Right ventricle myocardium inferior (tissue), 1 donor: ENCODE measurements around the gene HBM. TPM values are rescaled to one million over a fixed set of nuclear protein-coding genes. Genes with fewer than 3 reads are reported as not detected.
"Not testable (repeated sequence)": the region's sequence is repeated elsewhere in the genome, so short reads cannot be mapped to it uniquely, and the experiment has no call there.

ENCODE experiments used
- ATAC-seq: fragments of 200-7000 bp; cut with Tn5 transposase; one replicate; pipeline ENCODE4 v1.9.1; 2020; ENCODE audit warnings: mild to moderate bottlenecking, moderate library complexity
- DNase-seq: peaks from one replicate; pipeline ENCODE4 v3.0.0; 2021; ENCODE audit errors: missing footprints
- intact Hi-C: fragments of 100-400 bp; cut with DNase I; formaldehyde crosslinking; loops from one replicate; pipeline ENCODE4 v1.11.0; 2022
- total RNA-seq: library from RNA; stranded (reverse); fragmentation: NEBNext Ultra II Directional; extraction: Animal tissue kit (Norgen Biotek cat#: 25700); gene quantifications from one replicate; pipeline ENCODE4 v1.2.1, GENCODE V29; 2021
- donor health status: DM: no; HTN: yes; CAD: no; lungs with severe emphysema.

The HBM gene
- total RNA-seq, 1 donor from 2014 or later: not detected

DNA sequence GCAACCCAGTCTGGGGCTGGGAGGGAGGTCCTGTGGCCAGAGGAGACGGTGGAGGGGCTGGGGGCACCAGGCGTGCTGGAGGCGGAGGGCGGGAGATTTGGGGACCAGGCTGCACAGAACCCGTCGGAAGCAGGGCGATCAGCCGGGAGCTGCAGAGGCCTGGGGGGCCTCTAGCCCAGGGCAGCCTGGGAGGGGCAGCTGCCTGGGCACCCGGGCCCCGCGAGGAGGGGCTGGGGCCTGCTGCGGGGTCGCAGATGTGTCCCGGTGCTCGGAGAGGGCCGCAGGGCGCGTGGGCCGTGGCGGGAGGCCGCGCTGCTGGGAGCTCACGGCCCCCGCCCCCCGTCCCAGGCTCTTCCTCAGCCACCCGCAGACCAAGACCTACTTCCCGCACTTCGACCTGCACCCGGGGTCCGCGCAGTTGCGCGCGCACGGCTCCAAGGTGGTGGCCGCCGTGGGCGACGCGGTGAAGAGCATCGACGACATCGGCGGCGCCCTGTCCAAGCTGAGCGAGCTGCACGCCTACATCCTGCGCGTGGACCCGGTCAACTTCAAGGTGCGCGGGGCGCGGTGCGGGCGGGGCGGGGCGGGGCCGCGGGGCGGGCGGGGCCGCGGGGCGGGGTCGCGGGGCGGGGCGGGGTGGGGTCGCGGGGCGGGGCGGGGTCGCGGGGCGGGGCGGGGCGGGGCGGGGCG is 1.5 kb upstream of the HBM start:
- ATAC-seq, intact Hi-C loops, DNase-seq: not testable (repeated sequence)

DNA sequence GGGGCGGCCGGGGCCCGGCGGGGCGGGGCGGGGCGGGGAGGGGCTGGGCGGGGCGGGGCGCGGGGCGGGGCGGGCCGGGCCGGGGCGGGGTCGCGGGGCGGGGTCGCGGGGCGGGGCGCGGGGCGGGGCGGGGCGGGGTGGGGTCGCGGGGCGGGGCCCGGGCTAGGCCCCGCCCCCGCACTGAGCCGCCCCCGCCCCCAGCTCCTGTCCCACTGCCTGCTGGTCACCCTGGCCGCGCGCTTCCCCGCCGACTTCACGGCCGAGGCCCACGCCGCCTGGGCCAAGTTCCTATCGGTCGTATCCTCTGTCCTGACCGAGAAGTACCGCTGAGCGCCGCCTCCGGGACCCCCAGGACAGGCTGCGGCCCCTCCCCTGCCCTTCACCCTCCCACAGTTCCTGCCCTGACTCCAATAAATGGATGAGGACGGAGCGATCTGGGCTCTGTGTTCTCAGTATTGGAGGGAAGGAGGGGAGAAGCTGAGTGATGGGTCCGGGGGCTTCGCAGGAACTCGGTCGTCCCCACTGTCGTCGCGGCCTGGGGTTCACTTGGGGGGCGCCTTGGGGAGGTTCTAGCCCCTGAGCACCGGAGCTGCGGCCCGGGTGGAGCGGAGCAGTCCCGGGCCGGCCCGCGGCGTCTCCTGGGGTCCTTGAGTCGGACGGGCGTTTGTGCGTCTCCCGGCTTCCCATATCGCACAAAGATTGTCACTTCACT is 795 bp upstream of the HBM start:
- intact Hi-C loops: no loop called here
- ATAC-seq (no peak), DNase-seq (no peak)

DNA sequence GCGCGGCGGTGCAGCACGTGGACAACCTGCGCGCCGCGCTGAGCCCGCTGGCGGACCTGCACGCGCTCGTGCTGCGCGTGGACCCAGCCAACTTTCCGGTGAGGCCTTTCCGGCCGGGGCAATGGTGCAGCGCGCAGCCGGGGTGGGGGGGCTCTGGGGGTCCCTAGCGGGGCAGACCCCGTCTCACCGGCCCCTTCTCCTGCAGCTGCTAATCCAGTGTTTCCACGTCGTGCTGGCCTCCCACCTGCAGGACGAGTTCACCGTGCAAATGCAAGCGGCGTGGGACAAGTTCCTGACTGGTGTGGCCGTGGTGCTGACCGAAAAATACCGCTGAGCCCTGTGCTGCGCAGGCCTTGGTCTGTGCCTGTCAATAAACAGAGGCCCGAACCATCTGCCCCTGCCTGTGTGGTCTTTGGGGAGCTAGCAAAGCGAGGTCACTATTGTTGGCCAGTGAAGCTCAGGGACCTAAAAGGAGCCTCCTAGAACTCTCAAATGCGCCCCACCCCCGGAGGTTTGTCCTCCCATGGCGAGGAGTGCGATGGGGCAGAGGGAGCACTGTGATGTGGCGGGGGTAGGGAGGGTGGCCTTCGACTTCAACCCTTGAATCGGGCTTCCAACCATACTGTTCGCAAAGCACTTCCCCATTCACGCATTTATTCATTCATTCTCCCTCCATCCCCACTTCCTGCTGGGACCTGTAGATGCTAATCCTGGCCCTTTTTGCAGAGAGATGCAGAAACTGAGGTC is 770 bp downstream of the HBM start:
- ATAC-seq (no peak), DNase-seq (no peak)
- intact Hi-C loops: no loop called here

DNA sequence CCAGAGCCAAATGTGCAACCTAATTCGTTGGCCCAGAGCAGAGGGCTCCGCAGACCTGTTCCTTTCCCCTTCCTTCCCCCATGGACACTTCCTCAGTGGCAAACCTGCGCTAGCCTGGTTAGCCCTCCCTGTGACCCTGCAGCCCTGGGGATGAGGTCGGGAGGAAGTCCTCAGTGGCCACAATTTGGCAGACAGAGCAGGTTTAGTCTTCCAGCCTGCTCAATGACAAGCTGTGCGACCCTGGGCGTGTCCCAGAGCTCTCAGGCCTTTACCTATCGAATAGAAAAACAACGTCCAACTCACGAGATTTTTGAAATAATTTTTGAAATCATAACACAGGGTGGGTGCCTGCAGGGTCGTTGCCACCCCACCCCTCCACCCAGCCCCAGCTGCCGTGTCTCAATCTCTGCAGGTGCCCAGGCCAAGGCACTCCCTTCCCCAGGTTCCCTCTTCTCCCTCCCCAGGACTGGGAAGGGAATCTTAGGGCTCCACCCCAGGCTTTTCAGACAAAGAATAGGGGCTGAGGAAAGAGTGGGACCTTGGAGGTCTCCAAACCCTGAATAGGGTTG is 1.4 kb downstream of the HBM start:
- intact Hi-C loops: no loop called here
- DNase-seq: no peak

DNA sequence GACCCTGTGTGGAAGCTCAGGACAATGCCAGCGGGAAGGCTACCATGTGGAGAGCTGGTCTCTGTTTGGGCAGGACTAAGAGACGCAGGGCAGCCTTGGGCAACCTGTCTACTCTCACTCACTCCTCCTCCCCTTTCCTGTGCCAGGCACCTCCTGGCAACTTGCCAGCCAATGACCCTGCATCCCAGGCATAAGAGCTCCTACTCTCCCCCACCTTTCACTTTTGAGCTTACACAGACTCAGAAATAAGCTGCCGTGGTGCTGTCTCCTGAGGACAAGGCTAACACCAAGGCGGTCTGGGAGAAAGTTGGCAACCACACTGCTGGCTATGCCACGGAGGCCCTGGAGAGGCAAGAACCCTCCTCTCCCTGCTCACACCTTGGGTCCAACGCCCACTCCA is 2.6 kb downstream of the HBM start:
- no peak for DNase-seq
- ATAC-seq: no peak
- intact Hi-C loops: no loop called here

More for the DNA sequence above, 1.4 kb downstream of the HBM start:
- ATAC-seq: no peak

DNA sequence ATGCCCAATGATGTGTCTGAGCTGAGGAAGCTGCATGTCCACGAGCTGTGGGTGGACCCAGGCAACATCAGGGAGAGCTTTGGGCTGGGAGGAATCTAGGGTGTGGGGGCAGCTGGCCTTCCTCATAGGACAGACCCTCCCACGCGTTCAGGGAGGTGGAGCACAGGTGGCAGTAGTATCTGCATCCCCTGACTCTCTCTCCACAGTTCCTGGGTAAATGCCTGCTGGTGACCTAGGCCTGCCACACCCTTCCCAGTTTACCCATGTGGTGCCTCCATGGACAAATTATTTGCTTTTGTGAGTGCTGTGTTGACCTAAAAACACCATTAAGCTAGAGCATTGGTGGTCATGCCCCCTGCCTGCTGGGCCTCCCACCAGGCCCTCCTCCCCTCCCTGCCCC is 3.2 kb downstream of the HBM start:
- ATAC-seq (no peak), DNase-seq (no peak)
- intact Hi-C loops: no loop called here

DNA sequence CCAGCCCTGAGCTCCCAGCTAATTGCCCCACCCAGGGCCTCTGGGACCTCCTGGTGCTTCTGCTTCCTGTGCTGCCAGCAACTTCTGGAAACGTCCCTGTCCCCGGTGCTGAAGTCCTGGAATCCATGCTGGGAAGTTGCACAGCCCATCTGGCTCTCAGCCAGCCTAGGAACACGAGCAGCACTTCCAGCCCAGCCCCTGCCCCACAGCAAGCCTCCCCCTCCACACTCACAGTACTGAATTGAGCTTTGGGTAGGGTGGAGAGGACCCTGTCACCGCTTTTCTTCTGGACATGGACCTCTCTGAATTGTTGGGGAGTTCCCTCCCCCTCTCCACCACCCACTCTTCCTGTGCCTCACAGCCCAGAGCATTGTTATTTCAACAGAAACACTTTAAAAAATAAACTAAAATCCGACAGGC is 4.3 kb downstream of the HBM start:
- ATAC-seq, DNase-seq, intact Hi-C loops: not testable (repeated sequence)

DNA sequence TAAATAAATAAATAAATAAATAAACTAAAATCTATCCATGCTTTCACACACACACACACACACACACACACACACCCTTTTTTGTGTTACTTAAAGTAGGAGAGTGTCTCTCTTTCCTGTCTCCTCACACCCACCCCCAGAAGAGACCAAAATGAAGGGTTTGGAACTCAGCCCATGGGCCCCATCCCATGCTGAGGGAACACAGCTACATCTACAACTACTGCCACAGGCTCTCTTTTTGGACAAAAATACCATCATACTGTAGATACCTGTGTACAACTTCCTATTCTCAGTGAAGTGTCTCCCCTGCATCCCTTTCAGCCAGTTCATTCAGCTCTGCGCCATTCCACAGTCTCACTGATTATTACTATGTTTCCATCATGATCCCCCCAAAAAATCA is 5.0 kb downstream of the HBM start:
- intact Hi-C loops: no loop called here
- ATAC-seq (no peak), DNase-seq (no peak)

DNA sequence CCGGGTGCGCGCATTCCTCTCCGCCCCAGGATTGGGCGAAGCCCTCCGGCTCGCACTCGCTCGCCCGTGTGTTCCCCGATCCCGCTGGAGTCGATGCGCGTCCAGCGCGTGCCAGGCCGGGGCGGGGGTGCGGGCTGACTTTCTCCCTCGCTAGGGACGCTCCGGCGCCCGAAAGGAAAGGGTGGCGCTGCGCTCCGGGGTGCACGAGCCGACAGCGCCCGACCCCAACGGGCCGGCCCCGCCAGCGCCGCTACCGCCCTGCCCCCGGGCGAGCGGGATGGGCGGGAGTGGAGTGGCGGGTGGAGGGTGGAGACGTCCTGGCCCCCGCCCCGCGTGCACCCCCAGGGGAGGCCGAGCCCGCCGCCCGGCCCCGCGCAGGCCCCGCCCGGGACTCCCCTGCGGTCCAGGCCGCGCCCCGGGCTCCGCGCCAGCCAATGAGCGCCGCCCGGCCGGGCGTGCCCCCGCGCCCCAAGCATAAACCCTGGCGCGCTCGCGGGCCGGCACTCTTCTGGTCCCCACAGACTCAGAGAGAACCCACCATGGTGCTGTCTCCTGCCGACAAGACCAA is 6.7 kb downstream of the HBM start, which contains the start of gene HBA2:
TSS of gene HBA2 (plus strand) at position 503 of the 568 bp plus-strand sequence. CDS start at position 540, 37 bp downstream.
- intact Hi-C loops, ATAC-seq, DNase-seq: not testable (repeated sequence)

DNA sequence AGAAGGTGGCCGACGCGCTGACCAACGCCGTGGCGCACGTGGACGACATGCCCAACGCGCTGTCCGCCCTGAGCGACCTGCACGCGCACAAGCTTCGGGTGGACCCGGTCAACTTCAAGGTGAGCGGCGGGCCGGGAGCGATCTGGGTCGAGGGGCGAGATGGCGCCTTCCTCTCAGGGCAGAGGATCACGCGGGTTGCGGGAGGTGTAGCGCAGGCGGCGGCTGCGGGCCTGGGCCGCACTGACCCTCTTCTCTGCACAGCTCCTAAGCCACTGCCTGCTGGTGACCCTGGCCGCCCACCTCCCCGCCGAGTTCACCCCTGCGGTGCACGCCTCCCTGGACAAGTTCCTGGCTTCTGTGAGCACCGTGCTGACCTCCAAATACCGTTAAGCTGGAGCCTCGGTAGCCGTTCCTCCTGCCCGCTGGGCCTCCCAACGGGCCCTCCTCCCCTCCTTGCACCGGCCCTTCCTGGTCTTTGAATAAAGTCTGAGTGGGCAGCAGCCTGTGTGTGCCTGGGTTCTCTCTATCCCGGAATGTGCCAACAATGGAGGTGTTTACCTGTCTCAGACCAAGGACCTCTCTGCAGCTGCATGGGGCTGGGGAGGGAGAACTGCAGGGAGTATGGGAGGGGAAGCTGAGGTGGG is 7.6 kb downstream of the HBM start:
- DNase-seq, intact Hi-C loops, ATAC-seq: not testable (repeated sequence)

DNA sequence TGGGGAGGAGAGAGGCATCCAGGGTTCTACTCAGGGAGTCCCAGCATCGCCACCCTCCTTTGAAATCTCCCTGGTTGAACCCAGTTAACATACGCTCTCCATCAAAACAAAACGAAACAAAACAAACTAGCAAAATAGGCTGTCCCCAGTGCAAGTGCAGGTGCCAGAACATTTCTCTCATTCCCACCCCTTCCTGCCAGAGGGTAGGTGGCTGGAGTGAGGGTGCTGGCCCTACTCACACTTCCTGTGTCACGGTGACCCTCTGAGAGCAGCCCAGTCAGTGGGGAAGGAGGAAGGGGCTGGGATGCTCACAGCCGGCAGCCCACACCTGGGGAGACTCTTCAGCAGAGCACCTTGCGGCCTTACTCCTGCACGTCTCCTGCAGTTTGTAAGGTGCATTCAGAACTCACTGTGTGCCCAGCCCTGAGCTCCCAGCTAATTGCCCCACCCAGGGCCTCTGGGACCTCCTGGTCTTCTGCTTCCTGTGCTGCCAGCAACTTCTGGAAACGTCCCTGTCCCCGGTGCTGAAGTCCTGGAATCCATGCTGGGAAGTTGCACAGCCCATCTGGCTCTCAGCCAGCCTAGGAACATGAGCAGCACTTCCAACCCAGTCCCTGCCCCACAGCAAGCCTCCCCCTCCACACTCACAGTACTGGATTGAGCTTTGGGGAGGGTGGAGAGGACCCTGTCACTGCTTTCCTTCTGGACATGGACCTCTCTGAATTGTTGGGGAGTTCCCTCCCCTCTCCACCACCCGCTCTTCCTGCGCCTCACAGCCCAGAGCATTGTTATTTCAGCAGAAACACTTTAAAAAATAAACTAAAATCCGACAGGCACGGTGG is 8.4 kb downstream of the HBM start:
- DNase-seq, intact Hi-C loops, ATAC-seq: not testable (repeated sequence)

DNA sequence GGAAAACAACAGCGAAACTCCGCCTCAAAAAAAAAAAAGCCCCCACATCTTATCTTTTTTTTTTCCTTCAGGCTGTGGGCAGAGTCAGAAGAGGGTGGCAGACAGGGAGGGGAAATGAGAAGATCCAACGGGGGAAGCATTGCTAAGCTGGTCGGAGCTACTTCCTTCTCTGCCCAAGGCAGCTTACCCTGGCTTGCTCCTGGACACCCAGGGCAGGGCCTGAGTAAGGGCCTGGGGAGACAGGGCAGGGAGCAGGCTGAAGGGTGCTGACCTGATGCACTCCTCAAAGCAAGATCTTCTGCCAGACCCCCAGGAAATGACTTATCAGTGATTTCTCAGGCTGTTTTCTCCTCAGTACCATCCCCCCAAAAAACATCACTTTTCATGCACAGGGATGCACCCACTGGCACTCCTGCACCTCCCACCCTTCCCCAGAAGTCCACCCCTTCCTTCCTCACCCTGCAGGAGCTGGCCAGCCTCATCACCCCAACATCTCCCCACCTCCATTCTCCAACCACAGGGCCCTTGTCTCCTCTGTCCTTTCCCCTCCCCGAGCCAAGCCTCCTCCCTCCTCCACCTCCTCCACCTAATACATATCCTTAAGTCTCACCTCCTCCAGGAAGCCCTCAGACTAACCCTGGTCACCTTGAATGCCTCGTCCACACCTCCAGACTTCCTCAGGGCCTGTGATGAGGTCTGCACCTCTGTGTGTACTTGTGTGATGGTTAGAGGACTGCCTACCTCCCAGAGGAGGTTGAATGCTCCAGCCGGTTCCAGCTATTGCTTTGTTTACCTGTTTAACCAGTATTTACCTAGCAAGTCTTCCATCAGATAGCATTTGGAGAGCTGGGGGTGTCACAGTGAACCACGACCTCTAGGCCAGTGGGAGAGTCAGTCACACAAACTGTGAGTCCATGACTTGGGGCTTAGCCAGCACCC is 9.5 kb downstream of the HBM start:
- ATAC-seq: no peak
- intact Hi-C loops: no loop called here

DNA sequence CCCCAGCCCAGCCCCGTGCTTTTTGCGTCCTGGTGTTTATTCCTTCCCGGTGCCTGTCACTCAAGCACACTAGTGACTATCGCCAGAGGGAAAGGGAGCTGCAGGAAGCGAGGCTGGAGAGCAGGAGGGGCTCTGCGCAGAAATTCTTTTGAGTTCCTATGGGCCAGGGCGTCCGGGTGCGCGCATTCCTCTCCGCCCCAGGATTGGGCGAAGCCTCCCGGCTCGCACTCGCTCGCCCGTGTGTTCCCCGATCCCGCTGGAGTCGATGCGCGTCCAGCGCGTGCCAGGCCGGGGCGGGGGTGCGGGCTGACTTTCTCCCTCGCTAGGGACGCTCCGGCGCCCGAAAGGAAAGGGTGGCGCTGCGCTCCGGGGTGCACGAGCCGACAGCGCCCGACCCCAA is 10.2 kb downstream of the HBM start:
- DNase-seq, intact Hi-C loops, ATAC-seq: not testable (repeated sequence)

More for the DNA sequence above, 9.5 kb downstream of the HBM start:
- no peak for DNase-seq

DNA sequence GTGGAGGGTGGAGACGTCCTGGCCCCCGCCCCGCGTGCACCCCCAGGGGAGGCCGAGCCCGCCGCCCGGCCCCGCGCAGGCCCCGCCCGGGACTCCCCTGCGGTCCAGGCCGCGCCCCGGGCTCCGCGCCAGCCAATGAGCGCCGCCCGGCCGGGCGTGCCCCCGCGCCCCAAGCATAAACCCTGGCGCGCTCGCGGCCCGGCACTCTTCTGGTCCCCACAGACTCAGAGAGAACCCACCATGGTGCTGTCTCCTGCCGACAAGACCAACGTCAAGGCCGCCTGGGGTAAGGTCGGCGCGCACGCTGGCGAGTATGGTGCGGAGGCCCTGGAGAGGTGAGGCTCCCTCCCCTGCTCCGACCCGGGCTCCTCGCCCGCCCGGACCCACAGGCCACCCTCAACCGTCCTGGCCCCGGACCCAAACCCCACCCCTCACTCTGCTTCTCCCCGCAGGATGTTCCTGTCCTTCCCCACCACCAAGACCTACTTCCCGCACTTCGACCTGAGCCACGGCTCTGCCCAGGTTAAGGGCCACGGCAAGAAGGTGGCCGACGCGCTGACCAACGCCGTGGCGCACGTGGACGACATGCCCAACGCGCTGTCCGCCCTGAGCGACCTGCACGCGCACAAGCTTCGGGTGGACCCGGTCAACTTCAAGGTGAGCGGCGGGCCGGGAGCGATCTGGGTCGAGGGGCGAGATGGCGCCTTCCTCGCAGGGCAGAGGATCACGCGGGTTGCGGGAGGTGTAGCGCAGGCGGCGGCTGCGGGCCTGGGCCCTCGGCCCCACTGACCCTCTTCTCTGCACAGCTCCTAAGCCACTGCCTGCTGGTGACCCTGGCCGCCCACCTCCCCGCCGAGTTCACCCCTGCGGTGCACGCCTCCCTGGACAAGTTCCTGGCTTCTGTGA is 11.0 kb downstream of the HBM start, which contains the start of gene HBA1:
TSS of gene HBA1 (plus strand) at position 204 of the 906 bp plus-strand sequence. CDS start at position 241, 37 bp downstream.
- ATAC-seq, DNase-seq, intact Hi-C loops: not testable (repeated sequence)

DNA sequence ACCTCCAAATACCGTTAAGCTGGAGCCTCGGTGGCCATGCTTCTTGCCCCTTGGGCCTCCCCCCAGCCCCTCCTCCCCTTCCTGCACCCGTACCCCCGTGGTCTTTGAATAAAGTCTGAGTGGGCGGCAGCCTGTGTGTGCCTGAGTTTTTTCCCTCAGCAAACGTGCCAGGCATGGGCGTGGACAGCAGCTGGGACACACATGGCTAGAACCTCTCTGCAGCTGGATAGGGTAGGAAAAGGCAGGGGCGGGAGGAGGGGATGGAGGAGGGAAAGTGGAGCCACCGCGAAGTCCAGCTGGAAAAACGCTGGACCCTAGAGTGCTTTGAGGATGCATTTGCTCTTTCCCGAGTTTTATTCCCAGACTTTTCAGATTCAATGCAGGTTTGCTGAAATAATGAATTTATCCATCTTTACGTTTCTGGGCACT is 11.6 kb downstream of the HBM start:
- intact Hi-C loops: no loop called here
- no peak for ATAC-seq
- DNase-seq: no peak
